SJCRH30 (cell line): ENCODE measurements around the gene THAP2. TPM values are rescaled to one million over a fixed set of nuclear protein-coding genes. Genes with fewer than 3 reads are reported as not detected.
"Not testable (repeated sequence)": the region's sequence is repeated elsewhere in the genome, so short reads cannot be mapped to it uniquely, and the experiment has no call there.

Source experiments
- DNase-seq, 2 experiments: peaks; one replicate each; pipeline ENCODE4 v3.0.0-alpha.2; 2015 to 2020
- H3K27ac ChIP-seq: fragments of 250-450 bp; sonication (Bioruptor Pico); 2 replicates; pipeline ENCODE4 v1.5.1; 2020; ENCODE audit warnings: mild to moderate bottlenecking, moderate library complexity
- H3K27me3 ChIP-seq: fragments of 250-450 bp; sonication (Bioruptor Pico); 2 replicates; pipeline ENCODE4 v1.5.1; 2020; ENCODE audit warnings: mild to moderate bottlenecking, moderate library complexity
- H3K36me3 ChIP-seq: fragments of 250-450 bp; sonication (Bioruptor Pico); 2 replicates; pipeline ENCODE4 v1.5.1; 2020; ENCODE audit warnings: mild to moderate bottlenecking, moderate library complexity
- H3K4me1 ChIP-seq: fragments of 250-450 bp; sonication (Bioruptor Pico); 2 replicates; pipeline ENCODE4 v1.5.1; 2020; ENCODE audit warnings: mild to moderate bottlenecking, moderate library complexity
- H3K4me3 ChIP-seq: fragments of 250-450 bp; sonication (Bioruptor Pico); 2 replicates; pipeline ENCODE4 v1.5.1; 2020; ENCODE audit warnings: mild to moderate bottlenecking, moderate library complexity
- H3K9me3 ChIP-seq: fragments of 250-450 bp; sonication (Bioruptor Pico); replicated peaks from 2 replicates; pipeline ENCODE4 v1.5.1; 2020; ENCODE audit warnings: mild to moderate bottlenecking, moderate library complexity
- total RNA-seq: library from RNA; depleted of rRNA; stranded (reverse); fragments of >200 nt; shearing (Covaris generic); gene quantifications from 2 replicates; pipeline ENCODE4 v1.2.3, GENCODE V29; 2014

The THAP2 gene
- total RNA-seq, 1 experiment from 2014 or later, result 7.2 TPM

GRCh38 chr12:71683633-71684032, 19.5 kb downstream of the THAP2 start:
- H3K27ac ChIP-seq, result no peak overlapping the region
- DNase-seq, result no peak
- no peaks in the 10 kb centered on the region for H3K36me3 ChIP-seq
- no peaks in the 10 kb centered on the region for H3K27me3 ChIP-seq
- H3K4me3 ChIP-seq, result no peak overlapping the region
- H3K9me3 ChIP-seq, result no peaks in the 10 kb centered on the region
- no peaks in the 10 kb centered on the region for H3K4me1 ChIP-seq

GRCh38 chr12:71684081-71684480, 20.0 kb downstream of the THAP2 start:
- no peaks in the 10 kb centered on the region for H3K36me3 ChIP-seq
- H3K27me3 ChIP-seq, result no peaks in the 10 kb centered on the region
- no peaks in the 10 kb centered on the region for H3K4me1 ChIP-seq
- H3K4me3 ChIP-seq, result no peak overlapping the region
- no peaks in the 10 kb centered on the region for H3K9me3 ChIP-seq
- DNase-seq, result no peak
- no peak overlapping the region for H3K27ac ChIP-seq

GRCh38 chr12:71685312-71685906, 21.3 kb downstream of the THAP2 start:
- Histone ChIP-seq H3K9me3 (no peaks in the 10 kb centered on the region), H3K27me3 (no peaks in the 10 kb centered on the region), H3K4me3 (peak overlapping the region; percentile 80), H3K4me1 (no peaks in the 10 kb centered on the region), H3K27ac (peak overlapping the region; percentile 85), H3K36me3 (no peaks in the 10 kb centered on the region)
- DNase-seq, result peak in 1 of 2 experiments; percentile 10

- peak within 1 kb of the TSS; percentile 80 for H3K4me3 ChIP-seq
- H3K27ac ChIP-seq, result peak within 1 kb of the TSS; percentile 85
- peak; percentile 87 to 89 for DNase-seq
- H3K9me3 ChIP-seq, result no peaks in the 10 kb centered on the region
- no peaks in the 10 kb centered on the region for H3K36me3 ChIP-seq
- H3K4me1 ChIP-seq, result no peaks in the 10 kb centered on the region
- H3K27me3 ChIP-seq, result no peaks in the 10 kb centered on the region
These were observed 22.0 kb downstream of the THAP2 start, which contains the start of gene TMEM19 for GRCh38 chr12:71685914-71686657. TSS of gene TMEM19 (plus strand) at chr12:71686082. CDS start at chr12:71686681, 599 bp downstream.

GRCh38 chr12:71686658-71687025, 22.5 kb downstream of the THAP2 start:
- no peak for DNase-seq
- Histone ChIP-seq H3K4me1 (no peaks in the 10 kb centered on the region; the same call in 1 of the 2 replicates), H3K27ac (peak overlapping the region; percentile 85)

GRCh38 chr12:71687172-71687571, 23.1 kb downstream of the THAP2 start:
- not testable (repeated sequence) for H3K9me3 ChIP-seq, H3K36me3 ChIP-seq, H3K27me3 ChIP-seq, H3K4me1 ChIP-seq, H3K27ac ChIP-seq, DNase-seq
- peak overlapping the region; percentile 80 for H3K4me3 ChIP-seq

More at GRCh38 chr12:71686658-71687025, 22.5 kb downstream of the THAP2 start:
- Histone ChIP-seq H3K4me3 (peak overlapping the region; percentile 80), H3K36me3 (no peaks in the 10 kb centered on the region), H3K9me3 (no peaks in the 10 kb centered on the region), H3K27me3 (no peaks in the 10 kb centered on the region)

GRCh38 chr12:71688961-71689570, 25.0 kb downstream of the THAP2 start:
- Histone ChIP-seq H3K27me3 (no peaks in the 10 kb centered on the region), H3K9me3 (no peaks in the 10 kb centered on the region), H3K4me3 (no peak overlapping the region), H3K27ac (no peak overlapping the region), H3K4me1 (no peaks in the 10 kb centered on the region; the same call in 1 of the 2 replicates), H3K36me3 (no peaks in the 10 kb centered on the region)
- no peak for DNase-seq

- Histone ChIP-seq H3K27me3 (no peaks in the 10 kb centered on the region), H3K9me3 (no peaks in the 10 kb centered on the region), H3K36me3 (no peaks in the 10 kb centered on the region; the same call in 1 of the 2 replicates), H3K4me3 (no peak overlapping the region), H3K4me1 (no peaks in the 10 kb centered on the region; the same call in 1 of the 2 replicates), H3K27ac (no peak overlapping the region)
- DNase-seq, result peak; percentile 18 to 63
These were observed 27.5 kb downstream of the THAP2 start for GRCh38 chr12:71691504-71692129.

GRCh38 chr12:71693126-71693525, 29.0 kb downstream of the THAP2 start:
- DNase-seq, result no peak
- Histone ChIP-seq H3K27ac (no peak overlapping the region), H3K36me3 (peaks cover 13% of the 10 kb centered on the region), H3K4me3 (no peak overlapping the region), H3K9me3 (no peaks in the 10 kb centered on the region), H3K4me1 (no peaks in the 10 kb centered on the region; the same call in 1 of the 2 replicates), H3K27me3 (no peaks in the 10 kb centered on the region)

GRCh38 chr12:71693651-71694050, 29.6 kb downstream of the THAP2 start:
- DNase-seq, H3K4me3 ChIP-seq, H3K4me1 ChIP-seq, H3K27me3 ChIP-seq, H3K9me3 ChIP-seq, H3K27ac ChIP-seq: not testable (repeated sequence)
- H3K36me3 ChIP-seq, result peaks cover 15% of the 10 kb centered on the region

- peaks cover 21% of the 10 kb centered on the region for H3K36me3 ChIP-seq
These were observed 30.2 kb downstream of the THAP2 start for GRCh38 chr12:71694099-71694820.

GRCh38 chr12:71695782-71696181, 31.7 kb downstream of the THAP2 start:
- no peak for DNase-seq
- Histone ChIP-seq H3K4me3 (no peak overlapping the region), H3K4me1 (no peaks in the 10 kb centered on the region; the same call in 1 of the 2 replicates), H3K9me3 (no peaks in the 10 kb centered on the region), H3K27me3 (no peaks in the 10 kb centered on the region), H3K27ac (no peak overlapping the region), H3K36me3 (peaks cover 23% of the 10 kb centered on the region)

More at GRCh38 chr12:71694099-71694820, 30.2 kb downstream of the THAP2 start:
- H3K27me3 ChIP-seq, result no peaks in the 10 kb centered on the region
- H3K27ac ChIP-seq, result no peak overlapping the region
- H3K4me1 ChIP-seq, result no peaks in the 10 kb centered on the region; the same call in 1 of the 2 replicates
- no peak for DNase-seq
- H3K9me3 ChIP-seq, result no peaks in the 10 kb centered on the region
- no peak overlapping the region for H3K4me3 ChIP-seq

- not testable (repeated sequence) for H3K27me3 ChIP-seq, H3K4me3 ChIP-seq, H3K9me3 ChIP-seq, H3K4me1 ChIP-seq, H3K27ac ChIP-seq, DNase-seq
- H3K36me3 ChIP-seq, result peaks cover 20% of the 10 kb centered on the region
These were observed 38.1 kb downstream of the THAP2 start for GRCh38 chr12:71702181-71702580.

GRCh38 chr12:71702590-71702989, 38.5 kb downstream of the THAP2 start:
- Histone ChIP-seq H3K4me1 (no peaks in the 10 kb centered on the region), H3K36me3 (peaks cover 17% of the 10 kb centered on the region), H3K27ac (no peak overlapping the region), H3K4me3 (no peak overlapping the region), H3K9me3 (no peaks in the 10 kb centered on the region), H3K27me3 (no peaks in the 10 kb centered on the region)
- DNase-seq, result no peak
